ENCODE results near the gene RNU5B-1.

GRCh38 chr15:65336493-65337435 lies 32.3 kb downstream of the RNU5B-1 start:
- no peak for TF ChIP-seq CTCF (IDR thresholded peaks at IDR 0.05; ENCODE audit: poor library complexity)
- TF ChIP-seq EZH2phosphoT487 (IDR thresholded peaks at IDR 0.05; ENCODE audit: low read depth, severe bottlenecking, unreplicated experiment) = no peak
